ENCODE results near the gene CBFB.

DNA sequence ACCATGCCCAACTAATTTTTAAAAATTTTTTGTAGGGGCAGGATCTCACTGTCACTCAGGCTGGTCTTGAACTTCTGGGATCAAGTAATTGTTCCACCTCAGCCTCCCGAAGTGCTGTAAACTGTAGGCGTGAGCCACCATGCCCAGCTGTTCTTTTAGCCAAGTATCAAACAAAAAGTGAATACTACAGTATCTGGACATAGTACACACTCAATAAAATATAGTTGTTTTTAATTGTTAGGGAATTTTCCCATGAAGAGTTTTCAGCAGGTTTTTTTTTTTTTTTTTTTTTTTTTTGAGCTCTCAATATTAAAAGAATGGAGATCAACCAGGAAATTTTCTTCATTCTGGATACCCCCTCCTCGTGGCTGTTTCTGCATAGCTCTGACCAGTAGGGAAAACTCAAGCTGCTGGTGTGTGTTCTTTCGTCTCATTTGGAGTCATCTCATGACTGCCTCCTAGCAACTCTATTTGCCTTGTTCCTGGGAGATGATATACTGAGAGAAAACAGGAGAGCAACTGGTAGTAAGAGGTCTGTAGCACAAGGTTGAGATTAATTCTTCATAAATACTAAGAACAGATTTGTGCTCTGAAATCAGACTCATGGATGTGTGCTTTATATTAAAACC lies 64.3 kb downstream of the CBFB start:
- TF ChIP-seq POLR2A (IDR thresholded peaks at IDR 0.05), result no peak
- TF ChIP-seq CTCF (IDR thresholded peaks at IDR 0.05), result no peak
- no peak for TF ChIP-seq POLR2AphosphoS5 (IDR thresholded peaks at IDR 0.05)

Measured in breast epithelium (tissue), 3 donors.